Adrenal gland (tissue), 12 donors: ENCODE data around the gene ENTR1. TPM values are rescaled to one million over a fixed set of nuclear protein-coding genes. Genes with fewer than 3 reads are reported as not detected.

Source experiments
- DNase-seq, 7 donors: peaks; one replicate each; pipeline ENCODE4 v3.0.0-alpha.2; 2019 to 2020
- H3K27ac ChIP-seq, 5 donors: fragments of 200-600 bp; sonication (generic) in 4 of 5; 1 replicate in 3 of 5; 2 replicates in 2 of 5; pipeline versions ENCODE4 v1.5.1 to v1.8.0; 2016 to 2020; ENCODE audit warnings: mild to moderate bottlenecking in 1 of 5
- H3K27me3 ChIP-seq: fragments of 200-600 bp; 2 replicates; pipeline ENCODE4 v1.8.0; 2021
- H3K36me3 ChIP-seq, 2 donors: fragments of 200-600 bp; replicated peaks in 1 of 2; 1 replicate in 1 of 2; 2 replicates in 1 of 2; pipeline versions ENCODE4 v1.5.1 to v1.8.0; 2018 to 2022
- H3K4me1 ChIP-seq, 2 donors: fragments of 200-600 bp; replicated peaks in 1 of 2; 1 replicate in 1 of 2; 2 replicates in 1 of 2; pipeline versions ENCODE4 v1.5.1 to v1.8.0; 2018 to 2021
- H3K4me3 ChIP-seq, 4 donors: fragments of 200-600 bp; sonication (generic) in 3 of 4; one replicate each; pipeline ENCODE4 v1.5.1; 2016 to 2018
- H3K9me3 ChIP-seq, 3 donors: fragments of 200-600 bp; sonication (generic) in 1 of 3; replicated peaks in 1 of 3; 1 replicate in 2 of 3; 2 replicates in 1 of 3; pipeline versions ENCODE4 v1.5.1 to v1.8.0; 2016 to 2021
- CTCF ChIP-seq, 6 experiments: fragments of 450-650 bp in 4 of 6; fragments of 200-600 bp in 2 of 6; sonication (generic) in 1 of 6; IDR thresholded peaks; 1 replicate in 5 of 6; 2 replicates in 1 of 6; pipeline versions ENCODE4 v1.5.1 to v1.8.0; 2016 to 2021; ENCODE audit warnings: antibody characterized with exemption in 6 of 6, mild to moderate bottlenecking in 2 of 6, moderate library complexity in 1 of 6
- POLR2A ChIP-seq, 2 donors: fragments of 450-650 bp; IDR thresholded peaks; one replicate each; pipeline ENCODE4 v1.6.1; 2017; ENCODE audit warnings: antibody characterized with exemption in 2 of 2, mild to moderate bottlenecking in 2 of 2, moderate library complexity in 1 of 2
- WGBS, 4 donors: extraction: QIAGEN DNeasy Blood & Tissue Kit in 2 of 4; methylation state at CpG; one replicate each; pipeline versions ENCODE4 v1.1.5 to v1.1.7; 2013 to 2017; 5-methylcytosine and 5-hydroxymethylcytosine counted together
- intact Hi-C, 2 donors: fragments of 100-400 bp; cut with DNase I; formaldehyde crosslinking; loops; one replicate each; pipeline versions ENCODE4 v1.14.1 to v1.15.0; 2022 to 2023
- polyA plus RNA-seq, 3 donors: library from polyadenylated mRNA; stranded (reverse); fragments of 200-250 nt in 2 of 3; fragments of 350-450 nt in 1 of 3; fragmentation: Illumina TruSeq in 1 of 3; extraction: RNeasy Lipid Tissue Mini Kit (QIAGEN cat#74804) in 1 of 3; gene quantifications; one replicate each; pipeline ENCODE4 v1.2.3, GENCODE V29; 2013 to 2014
- total RNA-seq, 9 donors: library from RNA; depleted of rRNA in 4 of 9; stranded (reverse); fragments of >200 nt in 4 of 9; fragments of 120-200 nt in 1 of 9; fragmentation: NEBNext Ultra II Directional in 1 of 9; extraction: Animal tissue kit (Norgen Biotek cat#: 25700) in 1 of 9; gene quantifications; one replicate each; pipeline versions ENCODE4 v1.1.0 to v1.2.4, GENCODE V29; 2013 to 2023
- donor health status: healthy with polysubstance abuse.
- donor health status: Bipolar disorder and iron deficiency.
- donor health status: DM: yes; HTN: yes; CAD: no.
- donor health status: DM: no; HTN: no; CAD: no.
- donor health status: DM: no; HTN: no; CAD: no.
- donor health status: DM: yes; HTN: yes; CAD: no.

The ENTR1 gene
- total and polyA plus RNA-seq, 12 donors: 13.3 to 48.4 (median 34.1) TPM

GRCh38 chr9:136372006-136372405 is 38.4 kb downstream of the ENTR1 start:
- H3K27me3 ChIP-seq: no peaks in the 10 kb centered on the region
- no peak overlapping the region for H3K4me3 ChIP-seq
- H3K4me1 ChIP-seq: peaks cover 0 to 9% of the 10 kb centered on the region in 2 donors
- DNase-seq: no peak
- no peaks in the 10 kb centered on the region for H3K9me3 ChIP-seq
- TF ChIP-seq CTCF (IDR thresholded peaks at IDR 0.05) (no peak), POLR2A (IDR thresholded peaks at IDR 0.05) (no peak)
- 80 to 89% (median 88%) methylated on average over 7 to 21 of the region's 21 CpGs for WGBS, 4 donors
- H3K27ac ChIP-seq: peak overlapping the region in 1 of 5 donors; percentile 78
- intact Hi-C loops: no loop called here
- H3K36me3 ChIP-seq: peaks cover 0 to 4% of the 10 kb centered on the region in 2 donors

GRCh38 chr9:136371533-136371880 is 38.9 kb downstream of the ENTR1 start:
- 85 to 96% (median 93%) methylated on average over 4 to 13 of the region's 13 CpGs for WGBS, 4 donors
- no peaks in the 10 kb centered on the region for H3K27me3 ChIP-seq
- H3K4me3 ChIP-seq: no peak overlapping the region
- intact Hi-C loops: no loop called here
- H3K9me3 ChIP-seq: no peaks in the 10 kb centered on the region
- H3K36me3 ChIP-seq: peaks cover 0 to 4% of the 10 kb centered on the region in 2 donors
- DNase-seq: no peak
- peaks cover 0 to 9% of the 10 kb centered on the region in 2 donors for H3K4me1 ChIP-seq
- TF ChIP-seq CTCF (IDR thresholded peaks at IDR 0.05) (no peak), POLR2A (IDR thresholded peaks at IDR 0.05) (no peak)
- H3K27ac ChIP-seq: no peak overlapping the region

DNA sequence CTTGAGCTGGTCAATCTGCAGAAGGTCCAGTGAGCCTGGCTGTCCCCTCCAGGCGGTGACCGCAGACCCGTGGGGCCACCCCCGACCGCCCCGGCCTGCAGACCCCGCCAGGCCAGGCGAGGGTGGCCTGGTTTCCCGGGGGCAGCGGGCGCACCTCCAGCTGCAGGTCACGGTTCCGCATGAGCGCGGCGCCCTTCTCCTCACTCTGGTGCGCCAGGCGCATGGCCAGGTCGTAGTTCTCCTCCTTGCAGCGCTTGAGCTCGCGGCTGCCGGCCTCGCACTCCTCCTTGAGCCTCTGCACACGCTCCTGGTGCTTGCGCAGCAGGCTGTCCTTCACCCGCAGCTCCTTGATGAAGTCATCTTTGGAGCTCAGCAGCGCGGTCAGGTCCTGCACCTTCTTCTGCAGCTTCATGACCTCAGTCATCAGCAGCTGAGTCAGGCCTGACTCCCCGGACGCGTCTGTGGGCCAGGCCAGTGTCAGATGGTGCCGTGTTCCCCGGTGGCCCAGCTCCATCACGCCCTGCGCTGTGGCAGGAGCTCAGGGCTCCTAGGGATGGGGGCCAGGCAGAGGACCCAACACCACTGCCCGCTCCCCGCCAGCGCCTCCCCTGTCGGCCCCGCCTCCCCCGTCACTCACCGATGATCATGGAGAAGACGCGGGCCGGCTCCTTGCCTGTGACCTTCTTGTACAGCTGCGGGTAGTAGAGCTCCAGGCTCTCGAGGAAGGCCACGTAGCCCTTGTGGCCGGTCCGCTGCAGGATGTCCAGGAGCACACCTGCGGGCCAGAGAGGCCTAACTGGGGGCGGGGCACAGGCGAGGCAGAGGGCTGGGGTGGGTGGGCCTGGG is 39.5 kb downstream of the ENTR1 start:
- WGBS, 4 donors: 86 to 97% (median 89%) methylated on average over 13 to 54 of the region's 54 CpGs
- intact Hi-C loops: no loop called here
- TF ChIP-seq POLR2A (IDR thresholded peaks at IDR 0.05) (no peak), CTCF (IDR thresholded peaks at IDR 0.05) (no peak)
- Histone ChIP-seq H3K27me3 (no peaks in the 10 kb centered on the region), H3K4me3 (no peak overlapping the region), H3K27ac (no peak overlapping the region), H3K36me3 (peaks cover 0 to 4% of the 10 kb centered on the region in 2 donors), H3K9me3 (no peaks in the 10 kb centered on the region), H3K4me1 (peaks cover 0 to 9% of the 10 kb centered on the region in 2 donors)
- DNase-seq: peak in 2 of 7 donors; percentile 59 to 62

DNA sequence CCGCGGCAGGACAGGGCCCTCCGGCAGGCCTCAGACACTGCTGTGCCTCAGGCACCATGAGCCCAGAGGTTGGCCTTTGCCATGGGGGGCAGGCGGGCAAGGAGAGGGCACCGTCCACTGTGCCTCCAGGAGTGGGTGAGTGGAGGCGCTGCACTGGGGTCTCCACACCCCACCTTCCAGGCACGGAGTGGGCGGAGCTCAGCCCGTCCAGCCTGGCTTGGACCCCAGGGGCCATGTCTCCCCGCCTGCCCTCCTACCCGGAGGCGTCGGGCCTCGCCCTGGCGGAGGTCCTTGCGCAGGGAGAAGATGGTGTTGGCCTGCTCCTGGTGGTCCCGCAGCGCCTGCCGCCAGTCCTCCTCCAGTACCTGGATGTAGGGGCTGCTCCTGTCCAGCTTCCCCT is 40.4 kb downstream of the ENTR1 start:
- Histone ChIP-seq H3K4me1 (peaks cover 0 to 9% of the 10 kb centered on the region in 2 donors), H3K4me3 (no peak overlapping the region), H3K27ac (no peak overlapping the region), H3K36me3 (peaks cover 0 to 4% of the 10 kb centered on the region in 2 donors), H3K27me3 (no peaks in the 10 kb centered on the region), H3K9me3 (no peaks in the 10 kb centered on the region)
- 84 to 100% (median 96%) methylated on average over 1 to 19 of the region's 19 CpGs for WGBS, 4 donors
- intact Hi-C loops: no loop called here
- no peak for DNase-seq
- TF ChIP-seq POLR2A (IDR thresholded peaks at IDR 0.05) (no peak), CTCF (IDR thresholded peaks at IDR 0.05) (no peak)
